Liver (tissue), 3 donors: ENCODE measurements around the gene CELF4.

Experiments
- EGR1 ChIP-seq, 2 donors: IDR thresholded peaks; 2 replicates each; pipeline ENCODE4 v1.6.1; 2016 to 2018; ENCODE audit warnings: antibody characterized with exemption in 2 of 2, low read depth in 2 of 2
- HNF4A ChIP-seq, 2 donors: conservative IDR thresholded peaks; 2 replicates each; pipeline ENCODE4 v1.6.1; 2016; ENCODE audit warnings: antibody characterized with exemption in 2 of 2, mild to moderate bottlenecking in 2 of 2
- NR2F2 ChIP-seq: IDR thresholded peaks from 2 replicates; pipeline ENCODE4 v1.6.1; 2016; ENCODE audit warnings: antibody characterized with exemption
- RAD21 ChIP-seq, 2 donors: IDR thresholded peaks; 2 replicates each; pipeline ENCODE4 v1.6.1; 2016; ENCODE audit warnings: antibody characterized with exemption in 2 of 2, mild to moderate bottlenecking in 2 of 2
- RXRA ChIP-seq, 2 donors: IDR thresholded peaks; 2 replicates each; pipeline ENCODE4 v1.6.1; 2017 to 2018; ENCODE audit warnings: antibody characterized with exemption in 2 of 2, mild to moderate bottlenecking in 1 of 2
- SP1 ChIP-seq: IDR thresholded peaks from 2 replicates; pipeline ENCODE4 v1.6.1; 2018; ENCODE audit warnings: antibody characterized with exemption, mild to moderate bottlenecking
- TAF1 ChIP-seq: conservative IDR thresholded peaks from 2 replicates; pipeline ENCODE4 v1.6.1; 2016; ENCODE audit warnings: antibody characterized with exemption, mild to moderate bottlenecking
- YY1 ChIP-seq: IDR thresholded peaks from 2 replicates; pipeline ENCODE4 v1.6.1; 2016; ENCODE audit warnings: antibody characterized with exemption, mild to moderate bottlenecking
- TF ChIP-seq, protein P1 (sequence below): IDR thresholded peaks from 2 replicates; pipeline ENCODE4 v1.6.1; 2016; ENCODE audit warnings: antibody characterized with exemption
- TF ChIP-seq, protein P2 (sequence below): fragments of 150-350 bp; IDR thresholded peaks from 2 replicates; pipeline ENCODE4 v1.5.1; 2017; ENCODE audit warnings: improper control_type of control experiment, low read depth, low read length; ENCODE audit not compliant: missing input control
- TF ChIP-seq, protein P3 (sequence below): IDR thresholded peaks from 2 replicates; pipeline ENCODE4 v1.6.1; 2016; ENCODE audit warnings: antibody characterized with exemption
- TF ChIP-seq, protein P4 (sequence below): IDR thresholded peaks from 2 replicates; pipeline ENCODE4 v1.6.1; 2016; ENCODE audit warnings: antibody characterized with exemption, mild to moderate bottlenecking
- TF ChIP-seq, protein P5 (sequence below): IDR thresholded peaks from 2 replicates; pipeline ENCODE4 v1.6.1; 2016; ENCODE audit warnings: antibody characterized with exemption
- donor health status: healthy.
- donor health status: healthy.

DNA sequence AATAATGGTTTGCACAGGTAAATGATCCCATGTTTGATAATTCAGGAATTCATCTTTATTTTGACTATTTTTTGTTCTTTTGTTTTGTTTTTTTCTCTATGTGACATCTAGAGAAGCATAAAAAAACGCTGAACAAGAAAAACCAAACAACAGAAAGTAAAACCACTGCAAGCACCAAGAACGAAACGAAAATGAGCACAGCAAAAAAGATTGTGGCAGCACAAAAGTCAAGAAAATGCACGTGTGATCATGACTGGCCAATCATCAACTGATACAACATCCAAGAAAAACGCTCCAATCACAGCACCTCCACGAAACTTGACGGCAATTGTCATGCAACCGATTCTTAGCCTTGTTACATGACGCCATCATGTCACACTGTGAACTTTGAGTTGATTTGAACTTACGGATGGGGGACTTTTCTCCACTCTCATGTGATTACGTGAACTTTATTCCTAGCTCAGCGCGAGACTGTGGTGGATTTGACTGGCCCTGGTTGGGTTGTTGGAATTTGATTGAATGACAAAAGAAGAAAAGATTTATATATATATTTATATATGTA, 318.7 kb downstream of the CELF4 start:
- TF ChIP-seq, protein P1, sequence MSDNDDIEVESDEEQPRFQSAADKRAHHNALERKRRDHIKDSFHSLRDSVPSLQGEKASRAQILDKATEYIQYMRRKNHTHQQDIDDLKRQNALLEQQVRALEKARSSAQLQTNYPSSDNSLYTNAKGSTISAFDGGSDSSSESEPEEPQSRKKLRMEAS = no peak
- TF ChIP-seq, protein P2, sequence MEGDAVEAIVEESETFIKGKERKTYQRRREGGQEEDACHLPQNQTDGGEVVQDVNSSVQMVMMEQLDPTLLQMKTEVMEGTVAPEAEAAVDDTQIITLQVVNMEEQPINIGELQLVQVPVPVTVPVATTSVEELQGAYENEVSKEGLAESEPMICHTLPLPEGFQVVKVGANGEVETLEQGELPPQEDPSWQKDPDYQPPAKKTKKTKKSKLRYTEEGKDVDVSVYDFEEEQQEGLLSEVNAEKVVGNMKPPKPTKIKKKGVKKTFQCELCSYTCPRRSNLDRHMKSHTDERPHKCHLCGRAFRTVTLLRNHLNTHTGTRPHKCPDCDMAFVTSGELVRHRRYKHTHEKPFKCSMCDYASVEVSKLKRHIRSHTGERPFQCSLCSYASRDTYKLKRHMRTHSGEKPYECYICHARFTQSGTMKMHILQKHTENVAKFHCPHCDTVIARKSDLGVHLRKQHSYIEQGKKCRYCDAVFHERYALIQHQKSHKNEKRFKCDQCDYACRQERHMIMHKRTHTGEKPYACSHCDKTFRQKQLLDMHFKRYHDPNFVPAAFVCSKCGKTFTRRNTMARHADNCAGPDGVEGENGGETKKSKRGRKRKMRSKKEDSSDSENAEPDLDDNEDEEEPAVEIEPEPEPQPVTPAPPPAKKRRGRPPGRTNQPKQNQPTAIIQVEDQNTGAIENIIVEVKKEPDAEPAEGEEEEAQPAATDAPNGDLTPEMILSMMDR = no peak
- TF ChIP-seq TAF1 (no peak), NR2F2 (no peak), SP1 (no peak), HNF4A (conservative IDR thresholded peaks at IDR 0.05) (no peak), RXRA (IDR thresholded peaks at IDR 0.05) (no peak), YY1 (no peak), RAD21 (IDR thresholded peaks at IDR 0.05) (no peak), EGR1 (IDR thresholded peaks at IDR 0.05; ENCODE audit: low read depth in 2 of 2) (no peak)
- TF ChIP-seq, protein P3, sequence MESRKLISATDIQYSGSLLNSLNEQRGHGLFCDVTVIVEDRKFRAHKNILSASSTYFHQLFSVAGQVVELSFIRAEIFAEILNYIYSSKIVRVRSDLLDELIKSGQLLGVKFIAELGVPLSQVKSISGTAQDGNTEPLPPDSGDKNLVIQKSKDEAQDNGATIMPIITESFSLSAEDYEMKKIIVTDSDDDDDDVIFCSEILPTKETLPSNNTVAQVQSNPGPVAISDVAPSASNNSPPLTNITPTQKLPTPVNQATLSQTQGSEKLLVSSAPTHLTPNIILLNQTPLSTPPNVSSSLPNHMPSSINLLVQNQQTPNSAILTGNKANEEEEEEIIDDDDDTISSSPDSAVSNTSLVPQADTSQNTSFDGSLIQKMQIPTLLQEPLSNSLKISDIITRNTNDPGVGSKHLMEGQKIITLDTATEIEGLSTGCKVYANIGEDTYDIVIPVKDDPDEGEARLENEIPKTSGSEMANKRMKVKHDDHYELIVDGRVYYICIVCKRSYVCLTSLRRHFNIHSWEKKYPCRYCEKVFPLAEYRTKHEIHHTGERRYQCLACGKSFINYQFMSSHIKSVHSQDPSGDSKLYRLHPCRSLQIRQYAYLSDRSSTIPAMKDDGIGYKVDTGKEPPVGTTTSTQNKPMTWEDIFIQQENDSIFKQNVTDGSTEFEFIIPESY = no peak
- TF ChIP-seq, protein P4, sequence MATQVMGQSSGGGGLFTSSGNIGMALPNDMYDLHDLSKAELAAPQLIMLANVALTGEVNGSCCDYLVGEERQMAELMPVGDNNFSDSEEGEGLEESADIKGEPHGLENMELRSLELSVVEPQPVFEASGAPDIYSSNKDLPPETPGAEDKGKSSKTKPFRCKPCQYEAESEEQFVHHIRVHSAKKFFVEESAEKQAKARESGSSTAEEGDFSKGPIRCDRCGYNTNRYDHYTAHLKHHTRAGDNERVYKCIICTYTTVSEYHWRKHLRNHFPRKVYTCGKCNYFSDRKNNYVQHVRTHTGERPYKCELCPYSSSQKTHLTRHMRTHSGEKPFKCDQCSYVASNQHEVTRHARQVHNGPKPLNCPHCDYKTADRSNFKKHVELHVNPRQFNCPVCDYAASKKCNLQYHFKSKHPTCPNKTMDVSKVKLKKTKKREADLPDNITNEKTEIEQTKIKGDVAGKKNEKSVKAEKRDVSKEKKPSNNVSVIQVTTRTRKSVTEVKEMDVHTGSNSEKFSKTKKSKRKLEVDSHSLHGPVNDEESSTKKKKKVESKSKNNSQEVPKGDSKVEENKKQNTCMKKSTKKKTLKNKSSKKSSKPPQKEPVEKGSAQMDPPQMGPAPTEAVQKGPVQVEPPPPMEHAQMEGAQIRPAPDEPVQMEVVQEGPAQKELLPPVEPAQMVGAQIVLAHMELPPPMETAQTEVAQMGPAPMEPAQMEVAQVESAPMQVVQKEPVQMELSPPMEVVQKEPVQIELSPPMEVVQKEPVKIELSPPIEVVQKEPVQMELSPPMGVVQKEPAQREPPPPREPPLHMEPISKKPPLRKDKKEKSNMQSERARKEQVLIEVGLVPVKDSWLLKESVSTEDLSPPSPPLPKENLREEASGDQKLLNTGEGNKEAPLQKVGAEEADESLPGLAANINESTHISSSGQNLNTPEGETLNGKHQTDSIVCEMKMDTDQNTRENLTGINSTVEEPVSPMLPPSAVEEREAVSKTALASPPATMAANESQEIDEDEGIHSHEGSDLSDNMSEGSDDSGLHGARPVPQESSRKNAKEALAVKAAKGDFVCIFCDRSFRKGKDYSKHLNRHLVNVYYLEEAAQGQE = no peak
- TF ChIP-seq, protein P5, sequence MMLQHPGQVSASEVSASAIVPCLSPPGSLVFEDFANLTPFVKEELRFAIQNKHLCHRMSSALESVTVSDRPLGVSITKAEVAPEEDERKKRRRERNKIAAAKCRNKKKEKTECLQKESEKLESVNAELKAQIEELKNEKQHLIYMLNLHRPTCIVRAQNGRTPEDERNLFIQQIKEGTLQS = no peak
